ENCODE results near the gene DBN1. TPM values are rescaled to one million over a fixed set of nuclear protein-coding genes. Genes with fewer than 3 reads are reported as not detected.

Gene DBN1
- total and polyA plus RNA-seq, 2 donors (not counting 3 experiments of a cell fraction or from before 2014, with no cell fraction given), result 198 to 336 TPM

- TF ChIP-seq MYC (IDR thresholded peaks at IDR 0.05; ENCODE audit: low read depth, low read length), result peak; percentile 59
- no peak for TF ChIP-seq JUN (IDR thresholded peaks at IDR 0.05; ENCODE audit: borderline replicate concordance, insufficient read depth, insufficient read length, low read depth)
- TF ChIP-seq EZH2 (IDR thresholded peaks at IDR 0.05; ENCODE audit: borderline replicate concordance, low read depth, low read length, severe bottlenecking), result no peak
- TF ChIP-seq CTCF (IDR thresholded peaks at IDR 0.05; ENCODE audit: extremely low read depth in 1 of 2, insufficient read depth in 1 of 2, low read depth in 1 of 2, low read length in 2 of 2), result peak in 1 of 2 donors; percentile 16
- peak; percentile 16 for TF ChIP-seq GATA2 (IDR thresholded peaks at IDR 0.05; ENCODE audit: insufficient read depth, insufficient read length, low read depth, low read length)
- TF ChIP-seq POLR2A (IDR thresholded peaks at IDR 0.05; ENCODE audit: low read depth, low read length), result peak; percentile 44
- peak; percentile 65 for TF ChIP-seq FOS (IDR thresholded peaks at IDR 0.05; ENCODE audit: borderline replicate concordance, insufficient read depth, low read length)
- TF ChIP-seq POLR2AphosphoS5 (IDR thresholded peaks at IDR 0.05; ENCODE audit: insufficient read depth, low read depth, low read length), result peak; percentile 72
- TF ChIP-seq MAX (IDR thresholded peaks at IDR 0.05; ENCODE audit: insufficient read depth, insufficient read length), result no peak
- Histone ChIP-seq H3K9ac (replicated peaks; ENCODE audit: extremely low read depth, insufficient read depth, low read length) (no peak overlapping the region), H3K27ac (ENCODE audit: insufficient read depth, low read depth, low read length) (no peak overlapping the region), H3K27me3 (ENCODE audit: control insufficient read depth in 2 of 2, insufficient read depth in 2 of 2, low read length in 2 of 2) (no peaks in the 10 kb centered on the region), H3K79me2 (ENCODE audit: control insufficient read depth, insufficient read depth, low read length) (no peaks in the 10 kb centered on the region), H2AFZ (ENCODE audit: low read depth, low read length) (no peak overlapping the region), H3K36me3 (ENCODE audit: control insufficient read depth in 2 of 2, extremely low read depth in 1 of 2, insufficient read depth in 2 of 2, low read length in 2 of 2) (no peaks in the 10 kb centered on the region), H3K4me3 (replicated peaks in 1 of 3; ENCODE audit: insufficient read depth in 1 of 3, low read depth in 1 of 3, low read length in 3 of 3) (no peak overlapping the region), H3K4me1 (ENCODE audit: control insufficient read depth, extremely low read depth, insufficient read depth, low read length) (peaks cover 16% of the 10 kb centered on the region), H3K4me2 (ENCODE audit: insufficient read depth, low read length) (peak overlapping the region; percentile 6), H3K9me1 (replicated peaks; ENCODE audit: control insufficient read depth, extremely low read depth, insufficient read depth, low read length) (no peaks in the 10 kb centered on the region), H3K9me3 (replicated peaks; ENCODE audit: control insufficient read depth, insufficient read depth, low read length) (no peaks in the 10 kb centered on the region), H4K20me1 (replicated peaks; ENCODE audit: control insufficient read depth, extremely low read depth, insufficient read depth, low read length) (no peaks in the 10 kb centered on the region)
- FAIRE-seq (peak; percentile 83), DNase-seq (ENCODE audit: low read depth, low spot score) (peak; percentile 67)
- CTCF ChIA-PET, result interaction anchor here (0.8 to 13.5 kb wide), 11 partner anchors 8 to 138 kb away, joined by 3 to 288 read pairs (median 4); partner anchors contain the start of genes GRK6 and PFN3
- POLR2A ChIA-PET, result interaction anchor here (0.6 to 1.5 kb wide), 3 partner anchors 20 to 49 kb away, joined by 3 to 7 read pairs (median 4); partner anchors contain the start of genes GRK6 and PDLIM7
- intact Hi-C loops (cut with micrococcal nuclease), result no loop called here
- dilution Hi-C loops (cut with MboI; ENCODE audit: extremely low pct_ligation_motif_present, low sequenced_read_pairs), result no loop called here
- no TSS peak for BruUV-seq (replicated peaks)
Observed at GRCh38 chr5:177447611-177448243, 25.7 kb downstream of the DBN1 start.
